Adrenal gland (tissue), 5 donors: ENCODE data around the gene SLC9B2.

Source experiments
- POLR2A ChIP-seq, 2 donors: fragments of 450-650 bp; IDR thresholded peaks; one replicate each; pipeline ENCODE4 v1.6.1; 2017; ENCODE audit warnings: antibody characterized with exemption in 2 of 2, mild to moderate bottlenecking in 2 of 2, moderate library complexity in 1 of 2
- TF ChIP-seq, protein P1 (sequence below), 6 experiments: fragments of 450-650 bp in 4 of 6; fragments of 200-600 bp in 2 of 6; sonication (generic) in 1 of 6; IDR thresholded peaks; 1 replicate in 5 of 6; 2 replicates in 1 of 6; pipeline versions ENCODE4 v1.5.1 to v1.8.0; 2016 to 2021; ENCODE audit warnings: antibody characterized with exemption in 6 of 6, mild to moderate bottlenecking in 2 of 6, moderate library complexity in 1 of 6
- donor health status: DM: no; HTN: no; CAD: no.

DNA sequence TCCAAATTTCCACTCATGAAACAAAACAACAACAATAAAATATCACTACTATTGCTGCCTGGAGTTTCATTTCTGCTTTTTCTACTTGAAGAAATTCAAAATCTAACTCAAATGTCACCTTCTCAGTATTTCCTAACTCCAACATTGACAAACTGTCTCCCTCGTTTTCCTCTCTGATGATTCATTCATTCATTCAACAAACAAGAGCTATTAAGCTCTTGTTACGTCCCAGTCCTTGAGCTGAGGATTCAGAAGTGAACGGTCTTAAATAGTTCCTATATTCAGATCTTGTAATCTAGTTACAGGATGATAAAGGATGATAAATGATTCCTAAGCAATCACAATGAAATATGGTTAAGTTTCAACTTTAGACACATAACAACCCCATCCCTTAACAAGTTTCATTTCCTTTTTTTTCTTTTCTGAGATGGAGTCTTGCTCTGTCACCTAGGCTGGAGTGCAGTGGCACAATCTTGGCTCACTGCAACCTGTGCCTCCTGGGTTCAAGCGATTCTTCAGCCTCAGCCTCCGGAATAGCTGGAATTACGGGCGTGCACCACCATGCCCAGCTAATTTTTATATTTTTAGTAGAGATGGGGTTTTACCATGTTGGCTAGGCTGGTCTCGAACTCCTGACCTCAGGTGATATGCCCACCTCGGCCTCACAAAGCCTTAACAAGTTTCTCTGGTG is 1.7 kb downstream of the SLC9B2 start:
- TF ChIP-seq, protein P1, sequence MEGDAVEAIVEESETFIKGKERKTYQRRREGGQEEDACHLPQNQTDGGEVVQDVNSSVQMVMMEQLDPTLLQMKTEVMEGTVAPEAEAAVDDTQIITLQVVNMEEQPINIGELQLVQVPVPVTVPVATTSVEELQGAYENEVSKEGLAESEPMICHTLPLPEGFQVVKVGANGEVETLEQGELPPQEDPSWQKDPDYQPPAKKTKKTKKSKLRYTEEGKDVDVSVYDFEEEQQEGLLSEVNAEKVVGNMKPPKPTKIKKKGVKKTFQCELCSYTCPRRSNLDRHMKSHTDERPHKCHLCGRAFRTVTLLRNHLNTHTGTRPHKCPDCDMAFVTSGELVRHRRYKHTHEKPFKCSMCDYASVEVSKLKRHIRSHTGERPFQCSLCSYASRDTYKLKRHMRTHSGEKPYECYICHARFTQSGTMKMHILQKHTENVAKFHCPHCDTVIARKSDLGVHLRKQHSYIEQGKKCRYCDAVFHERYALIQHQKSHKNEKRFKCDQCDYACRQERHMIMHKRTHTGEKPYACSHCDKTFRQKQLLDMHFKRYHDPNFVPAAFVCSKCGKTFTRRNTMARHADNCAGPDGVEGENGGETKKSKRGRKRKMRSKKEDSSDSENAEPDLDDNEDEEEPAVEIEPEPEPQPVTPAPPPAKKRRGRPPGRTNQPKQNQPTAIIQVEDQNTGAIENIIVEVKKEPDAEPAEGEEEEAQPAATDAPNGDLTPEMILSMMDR (IDR thresholded peaks at IDR 0.05), result no peak
- TF ChIP-seq POLR2A (IDR thresholded peaks at IDR 0.05), result no peak
